GM18502 (cell line): ENCODE results near the gene ASB15.
"Not testable (repeated sequence)": the region's sequence is repeated elsewhere in the genome, so short reads cannot be mapped to it uniquely, and the experiment has no call there.

Source experiments
- ATAC-seq: cut with Tn5 transposase; IDR thresholded peaks from one replicate; pipeline ENCODE4 v1.9.1; 2021; ENCODE audit warnings: mild to moderate bottlenecking; ENCODE audit not compliant: unreplicated experiment, poor library complexity

Gene ASB15

GRCh38 chr7:123601530-123601929, at the start of gene ASB15:
Gene ASB15 (plus strand): TSS chr7:123601821. CDS start chr7:123614503, 12,682 bp downstream.
- ATAC-seq: no peak

GRCh38 chr7:123552134-123552533, 49.5 kb upstream of the ASB15 start:
- not testable (repeated sequence) for ATAC-seq

GRCh38 chr7:123552641-123553040, 49.0 kb upstream of the ASB15 start:
- no peak for ATAC-seq

GRCh38 chr7:123553159-123553558, 48.5 kb upstream of the ASB15 start:
- no peak for ATAC-seq

DNA sequence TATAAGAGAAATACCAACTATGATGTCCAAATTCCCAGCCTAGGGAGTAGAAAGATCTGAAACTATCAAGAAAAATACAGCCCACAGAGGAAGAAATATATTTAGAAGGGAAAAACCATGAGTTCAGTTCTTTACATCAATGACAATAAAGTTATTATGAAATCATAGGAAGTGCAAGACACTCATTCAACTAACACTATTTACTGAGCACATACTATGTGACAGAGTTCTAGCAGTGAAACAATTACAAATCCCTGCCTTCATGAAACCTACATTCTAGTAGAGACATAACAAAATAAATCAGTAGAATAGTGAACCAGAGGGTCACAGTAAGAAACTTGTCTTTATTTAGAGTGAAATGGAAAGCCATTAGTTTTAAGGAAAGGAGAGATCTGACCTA, 46.1 kb upstream of the ASB15 start:
- no peak for ATAC-seq

DNA sequence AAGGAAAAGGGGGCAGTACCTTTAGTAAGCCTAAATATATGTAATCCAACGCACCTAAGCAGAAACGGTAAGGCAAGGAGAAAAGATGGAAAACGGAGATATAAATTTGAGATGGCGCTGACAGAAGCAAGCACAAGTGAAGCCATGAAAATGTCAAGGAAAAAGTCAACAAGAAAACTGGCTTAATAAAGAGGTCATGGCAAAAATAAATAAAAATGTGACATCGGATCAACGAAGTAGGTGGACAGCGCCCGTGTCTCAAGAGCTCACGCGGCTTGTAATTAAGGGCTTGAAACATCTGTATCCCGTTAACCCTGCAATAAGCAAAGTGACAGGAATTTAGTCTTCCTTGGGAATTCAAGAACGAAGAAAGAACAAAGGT, 44.6 kb upstream of the ASB15 start:
- no peak for ATAC-seq

- peak; percentile 97 for ATAC-seq
Observed at GRCh38 chr7:123557398-123558288, 44.0 kb upstream of the ASB15 start, which contains the start of gene NDUFA5. Gene NDUFA5 (minus strand): TSS chr7:123557818. CDS start chr7:123557795, 23 bp downstream.

- no peak for ATAC-seq
Observed at GRCh38 chr7:123558289-123558874, 43.2 kb upstream of the ASB15 start.

DNA sequence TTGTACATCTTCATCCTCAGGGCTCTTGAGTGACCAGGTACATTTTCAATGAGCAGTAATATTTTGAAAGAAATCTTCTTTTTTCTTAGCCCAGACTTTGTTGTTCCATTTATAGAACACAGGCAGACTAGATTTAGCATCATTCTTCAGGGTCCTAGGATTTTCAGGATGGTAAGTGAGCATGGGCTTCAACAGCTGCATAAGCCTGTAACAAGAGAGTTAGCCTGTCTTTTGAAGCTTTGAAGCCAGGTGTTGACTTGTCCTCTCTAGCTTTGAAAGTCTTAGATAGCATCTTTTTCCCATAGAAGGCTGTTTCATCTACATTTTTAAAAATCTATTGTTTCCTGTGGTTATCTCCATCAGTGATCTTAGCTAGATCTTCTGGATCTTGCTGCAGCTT, 39.5 kb upstream of the ASB15 start:
- ATAC-seq: no peak

- ATAC-seq: no peak
Observed at GRCh38 chr7:123569352-123570010, 32.1 kb upstream of the ASB15 start.

- ATAC-seq: no peak
Observed at GRCh38 chr7:123570390-123571182, 31.0 kb upstream of the ASB15 start.

DNA sequence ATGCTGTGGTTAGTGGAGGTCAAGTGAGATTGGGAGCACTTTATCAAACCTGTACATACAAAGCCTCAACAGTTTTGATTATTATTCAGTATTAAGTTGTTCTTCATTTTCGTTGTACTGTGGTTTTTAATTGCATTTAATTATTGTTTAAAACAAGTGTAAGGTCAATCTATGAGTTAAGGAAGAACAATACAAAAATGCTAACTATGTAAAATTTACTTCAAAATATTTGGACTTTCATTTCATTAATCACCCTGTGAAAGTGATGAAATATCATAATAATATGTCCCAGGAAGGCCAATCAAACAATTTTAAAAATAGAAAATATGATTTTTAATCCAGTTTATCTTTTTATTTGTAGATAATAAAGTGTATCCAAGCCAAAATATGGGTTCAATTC, 30.4 kb upstream of the ASB15 start:
- no peak for ATAC-seq

DNA sequence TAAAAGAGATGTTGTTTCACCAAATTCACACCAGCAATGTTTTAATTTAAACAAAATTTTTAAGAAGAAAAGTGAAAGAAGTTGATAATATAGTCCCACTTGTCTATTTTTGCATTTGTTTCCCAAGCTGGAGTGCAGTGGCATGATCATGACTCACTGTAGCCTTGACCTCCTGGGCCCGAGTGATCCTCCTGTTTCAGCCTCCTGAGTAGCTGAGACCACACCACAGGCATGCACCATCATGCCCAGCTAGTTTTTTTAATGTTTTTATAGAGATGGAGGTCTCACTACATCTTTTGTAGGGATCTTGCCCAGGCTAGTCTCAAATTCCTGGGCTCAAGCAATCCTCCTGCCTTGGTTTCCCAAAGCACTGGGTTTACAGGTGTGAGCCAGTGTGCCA, 29.9 kb upstream of the ASB15 start:
- no peak for ATAC-seq

DNA sequence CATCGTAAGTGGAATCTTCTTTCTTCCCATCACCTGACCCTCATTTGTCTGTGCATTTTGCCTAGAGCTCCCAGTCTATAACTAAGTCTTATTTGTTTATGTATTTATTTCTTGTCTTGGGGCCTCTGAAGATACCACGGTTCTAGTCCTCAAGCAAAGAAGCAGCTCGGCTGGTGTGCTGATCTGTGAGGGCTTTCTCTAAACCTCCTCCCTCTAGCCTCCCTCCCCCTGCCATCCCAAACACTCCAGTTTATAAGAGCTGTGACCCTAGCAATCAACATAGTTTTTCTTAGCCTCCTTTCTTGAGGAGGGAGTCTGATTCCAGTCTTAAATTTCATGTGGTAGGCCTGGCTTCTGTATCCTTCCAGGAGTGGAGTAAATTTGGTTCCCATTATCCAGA, 28.3 kb upstream of the ASB15 start:
- no peak for ATAC-seq

GRCh38 chr7:123573896-123574467, 27.6 kb upstream of the ASB15 start:
- no peak for ATAC-seq

DNA sequence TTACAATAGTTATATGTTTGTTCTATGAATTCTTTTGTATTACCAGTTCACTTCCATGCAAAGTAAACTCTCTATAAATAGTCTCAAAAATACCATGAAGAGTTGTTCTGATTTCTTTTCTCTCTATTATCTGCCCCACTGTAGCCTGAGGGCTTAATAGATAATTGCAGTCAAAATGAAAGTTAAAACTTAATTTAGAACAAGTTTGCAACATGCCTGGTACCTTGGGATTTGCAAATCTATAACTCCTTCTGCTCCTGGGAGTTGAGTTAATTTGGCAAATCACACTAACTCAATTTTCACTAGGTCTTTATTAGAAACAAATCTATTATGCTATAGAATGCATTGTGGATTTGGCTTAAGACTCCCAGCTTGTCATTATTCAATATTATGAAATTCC, 22.2 kb upstream of the ASB15 start:
- ATAC-seq: no peak

- ATAC-seq: peak; percentile 86
Observed at GRCh38 chr7:123580406-123581161, 21.0 kb upstream of the ASB15 start.

- ATAC-seq: peak; percentile 4
Observed at GRCh38 chr7:123581162-123581459, 20.5 kb upstream of the ASB15 start.

DNA sequence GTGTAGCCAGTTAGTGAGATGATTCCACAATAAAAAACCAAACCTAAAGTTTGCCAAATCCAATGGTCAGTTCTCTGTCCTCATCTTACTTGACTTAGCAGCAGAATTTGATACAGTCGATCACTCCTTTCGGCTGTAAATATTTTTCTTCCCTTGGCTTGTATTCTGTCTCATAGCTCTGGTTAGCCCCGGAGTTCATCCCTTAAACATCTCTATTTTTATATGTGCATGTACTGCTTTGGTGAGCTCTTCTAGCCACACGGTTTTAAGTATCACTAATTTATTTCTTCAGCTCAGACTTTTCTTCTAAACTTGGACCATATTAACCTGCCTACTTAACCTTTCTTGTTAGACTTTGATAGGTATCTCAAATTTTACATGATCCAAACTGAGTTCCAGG, 17.8 kb upstream of the ASB15 start:
- no peak for ATAC-seq

DNA sequence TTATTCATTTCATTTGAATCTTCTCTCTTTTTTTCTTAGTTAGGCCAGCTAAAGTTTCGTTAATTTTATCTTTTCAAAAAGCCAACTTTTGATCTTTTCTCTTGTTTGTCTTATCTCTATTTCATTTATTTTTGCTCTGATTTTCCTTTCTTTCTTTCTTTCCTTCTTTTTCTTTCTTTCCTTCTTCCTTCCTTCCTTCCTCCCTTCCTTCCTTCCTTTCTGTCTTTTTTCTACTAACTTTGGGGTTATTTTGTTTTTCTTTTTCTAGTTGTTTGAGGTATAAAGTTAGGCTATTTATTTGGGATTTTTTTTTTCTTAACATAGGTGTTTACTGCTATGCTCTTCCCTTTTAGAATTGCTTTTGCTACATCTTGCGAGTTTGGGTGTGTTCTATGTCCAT, 13.2 kb upstream of the ASB15 start:
- ATAC-seq: no peak
